ENCODE measurements around the gene UGT3A2. TPM values are rescaled to one million over a fixed set of nuclear protein-coding genes. Genes with fewer than 3 reads are reported as not detected.

The UGT3A2 gene
- not detected in 2 replicates for total RNA-seq

GRCh38 chr5:36066540-36067210, at the start of gene UGT3A2:
Gene UGT3A2 (minus strand): TSS chr5:36066882. CDS start chr5:36066789, 93 bp downstream.

DNA sequence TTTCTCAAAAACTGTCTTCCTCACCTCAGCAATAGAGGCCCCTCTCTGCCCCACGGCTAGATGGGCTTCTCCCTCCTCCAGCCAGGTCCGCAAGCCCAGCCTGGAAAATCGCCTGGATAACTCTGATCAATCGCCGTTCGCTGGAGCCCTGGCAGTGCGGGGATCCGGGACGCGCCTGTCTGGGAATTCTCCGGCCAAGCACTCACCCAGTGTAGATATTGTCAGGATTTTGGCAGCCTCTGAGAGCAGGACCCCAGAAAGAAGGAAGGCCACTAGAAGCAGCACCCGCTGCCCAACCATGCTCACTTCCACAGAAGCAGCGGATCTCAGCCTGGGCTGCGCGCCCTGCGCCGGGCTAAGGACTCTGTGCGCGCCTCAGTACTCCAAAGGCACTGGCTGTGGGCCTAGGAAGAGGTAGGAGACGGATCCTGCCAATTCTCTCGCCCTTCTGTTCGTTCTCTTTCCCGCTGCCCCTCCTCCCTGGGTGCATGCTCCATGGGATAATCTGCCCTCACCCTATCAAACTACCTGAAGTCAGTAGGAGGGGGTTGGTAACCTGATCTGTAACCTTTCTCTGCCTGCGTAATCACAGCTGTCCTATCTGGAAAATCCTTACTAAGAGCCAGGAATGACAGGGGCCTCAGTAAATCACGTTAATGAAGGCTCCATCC, 75.6 kb downstream of the UGT3A2 start, which contains the start of gene UGT3A1:
Gene UGT3A1 (minus strand): TSS at position 450 of the 671 bp plus-strand sequence. CDS start 150 bp downstream, at position 300.

Small RNAs within 50 kb of the gene (small RNA-seq; reads per million reads assigned to genes)
- gene AC016612.1 (ENCODE audit: low replicate concordance): not detected

Other genes with a start within 250 kb of the UGT3A2 start
- 5.5 and 31.1 TPM in 2 replicates for gene IL7R, start 210.0 kb downstream of the UGT3A2 start, total RNA-seq
- gene CAPSL, start 128.3 kb downstream of the UGT3A2 start, total RNA-seq: not detected in 2 replicates
- gene UGT3A1, start 75.5 kb downstream of the UGT3A2 start, total RNA-seq: not detected in 2 replicates
- 20.6 and 20.8 TPM in 2 replicates for gene LMBRD2, start 85.0 kb upstream of the UGT3A2 start, total RNA-seq
- 33.0 and 56.8 TPM in 2 replicates for gene SKP2, start 85.2 kb upstream of the UGT3A2 start, total RNA-seq
- 19.5 and 31.3 TPM in 2 replicates for gene NADK2, start 175.0 kb upstream of the UGT3A2 start, total RNA-seq
- gene RANBP3L, start 235.0 kb upstream of the UGT3A2 start, total RNA-seq: under 0.01 TPM in 1 of 2 replicates, not detected in the other

All from placental pericyte (primary cell).